GM12873 (cell line): Measurements from ENCODE around the gene OBP2B.

ENCODE experiments used
- TF ChIP-seq, protein P1 (sequence below): IDR thresholded peaks from 2 replicates; pipeline ENCODE4 v1.5.1; 2012; ENCODE audit warnings: low read depth, mild to moderate bottlenecking, moderate library complexity, low read length, control low read depth; ENCODE audit not compliant: insufficient read depth; ENCODE audit errors: missing control alignments

OBP2B gene

GRCh38 chr9:133226219-133227171 lies 17.4 kb upstream of the OBP2B start:
- TF ChIP-seq, protein P1, sequence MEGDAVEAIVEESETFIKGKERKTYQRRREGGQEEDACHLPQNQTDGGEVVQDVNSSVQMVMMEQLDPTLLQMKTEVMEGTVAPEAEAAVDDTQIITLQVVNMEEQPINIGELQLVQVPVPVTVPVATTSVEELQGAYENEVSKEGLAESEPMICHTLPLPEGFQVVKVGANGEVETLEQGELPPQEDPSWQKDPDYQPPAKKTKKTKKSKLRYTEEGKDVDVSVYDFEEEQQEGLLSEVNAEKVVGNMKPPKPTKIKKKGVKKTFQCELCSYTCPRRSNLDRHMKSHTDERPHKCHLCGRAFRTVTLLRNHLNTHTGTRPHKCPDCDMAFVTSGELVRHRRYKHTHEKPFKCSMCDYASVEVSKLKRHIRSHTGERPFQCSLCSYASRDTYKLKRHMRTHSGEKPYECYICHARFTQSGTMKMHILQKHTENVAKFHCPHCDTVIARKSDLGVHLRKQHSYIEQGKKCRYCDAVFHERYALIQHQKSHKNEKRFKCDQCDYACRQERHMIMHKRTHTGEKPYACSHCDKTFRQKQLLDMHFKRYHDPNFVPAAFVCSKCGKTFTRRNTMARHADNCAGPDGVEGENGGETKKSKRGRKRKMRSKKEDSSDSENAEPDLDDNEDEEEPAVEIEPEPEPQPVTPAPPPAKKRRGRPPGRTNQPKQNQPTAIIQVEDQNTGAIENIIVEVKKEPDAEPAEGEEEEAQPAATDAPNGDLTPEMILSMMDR = no peak

GRCh38 chr9:133225171-133226011 lies 16.3 kb upstream of the OBP2B start:
- TF ChIP-seq, protein P1 = no peak

DNA sequence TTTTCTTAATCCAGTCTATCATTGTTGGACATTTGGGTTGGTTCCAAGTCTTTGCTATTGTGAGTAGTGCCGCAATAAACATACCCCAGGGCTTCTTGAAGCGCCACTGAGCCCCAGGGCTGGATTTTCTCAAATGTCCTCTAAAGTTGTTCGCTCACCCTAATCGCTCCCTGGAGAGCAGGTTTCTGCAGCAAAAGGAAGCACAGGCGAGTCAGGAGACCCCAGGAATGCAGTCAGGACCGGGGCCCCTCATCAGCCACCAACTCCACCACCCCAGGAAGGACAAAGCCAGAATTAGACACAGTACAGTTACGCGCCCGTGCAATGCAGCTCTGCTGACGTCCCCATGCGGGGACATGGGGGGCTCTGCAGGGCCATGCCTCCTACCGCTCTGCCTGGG lies 15.7 kb upstream of the OBP2B start:
- TF ChIP-seq, protein P1 = no peak

DNA sequence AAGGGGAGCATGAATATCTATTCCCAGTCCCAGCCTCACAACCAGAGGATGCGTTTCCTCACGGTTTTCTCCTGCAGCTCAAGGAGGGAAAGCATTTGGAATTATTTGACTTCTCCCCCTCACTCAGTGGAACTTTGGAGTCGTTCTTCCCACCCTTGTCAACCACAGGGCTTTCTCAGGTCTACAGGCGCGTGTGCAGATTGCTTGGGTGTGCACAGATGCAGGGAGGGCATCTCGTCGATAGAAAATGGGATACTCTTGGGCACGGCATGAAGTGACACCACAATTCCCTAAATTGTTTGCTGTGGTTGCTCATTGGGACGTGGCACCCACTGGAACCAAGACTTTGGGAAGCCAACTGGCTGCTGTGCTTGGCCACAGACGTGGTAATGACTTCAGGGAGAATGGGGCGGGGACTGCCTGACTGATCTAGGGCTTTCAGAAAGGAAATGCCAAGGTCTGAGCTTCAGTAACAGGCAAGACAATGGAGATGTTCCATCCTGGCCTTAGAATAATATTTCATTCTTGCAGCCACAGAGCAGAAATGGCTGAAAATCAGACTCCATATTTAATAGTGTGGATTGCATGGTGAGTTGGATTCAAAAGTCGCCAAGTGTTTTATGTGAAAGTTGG lies 12.2 kb upstream of the OBP2B start:
- TF ChIP-seq, protein P1 = no peak

- TF ChIP-seq, protein P1 = no peak
Observed at GRCh38 chr9:133210609-133211008, 1.6 kb upstream of the OBP2B start.

DNA sequence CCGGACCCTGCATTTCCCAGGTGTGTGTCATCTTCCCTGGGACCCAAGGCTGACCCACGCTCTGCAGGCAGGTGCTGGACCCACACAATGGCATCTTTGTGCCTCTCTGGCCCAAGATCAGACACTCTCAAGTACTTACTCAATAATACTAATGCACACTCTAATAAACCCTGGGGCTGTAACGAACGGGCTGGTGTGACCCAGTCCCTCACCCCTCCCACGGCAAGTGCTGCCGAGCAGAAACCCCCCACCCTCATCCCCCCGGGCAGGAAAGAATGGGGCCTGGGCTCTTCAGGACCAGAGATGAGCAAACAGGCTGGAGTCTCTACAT lies 1.1 kb upstream of the OBP2B start:
- TF ChIP-seq, protein P1 = no peak
